PC-3 (cell line): ENCODE results near the gene BAIAP2. TPM values are rescaled to one million over a fixed set of nuclear protein-coding genes. Genes with fewer than 3 reads are reported as not detected.

Experiments
- ATAC-seq: fragments of 200-7000 bp; cut with Tn5 transposase; 2 replicates; pipeline ENCODE4 v1.9.1; 2020; ENCODE audit warnings: mild to moderate bottlenecking, moderate library complexity
- BruUV-seq: library from RNA; stranded (reverse); fragments of 400-500 nt; replicated peaks from 2 replicates; lab custom pipeline; 2021; lab: Mats Ljungman, UMichigan
- CTCF ChIA-PET: fragments of 300-600 bp; sonication (Branson Sonifier 250); formaldehyde crosslinking; loops from one replicate; lab custom pipeline; 2022; ENCODE audit warnings: antibody characterized with exemption; lab: Charles Lee
- POLR2A ChIA-PET: fragments of 300-600 bp; sonication (Branson Sonifier 250); formaldehyde crosslinking; loops from one replicate; lab custom pipeline; 2022; ENCODE audit warnings: antibody characterized with exemption; ENCODE audit not compliant: unreplicated experiment; lab: Charles Lee
- DNase-seq: peaks from one replicate; pipeline ENCODE4 v3.0.0-alpha.2; 2015
- H2AFZ ChIP-seq: fragments of 300-600 bp; sonication (generic); 2 replicates; pipeline ENCODE4 v1.6.0; 2016; ENCODE audit warnings: antibody characterized with exemption, low read length
- H3F3A ChIP-seq: fragments of 300-600 bp; sonication (generic); one replicate; pipeline ENCODE4 v1.6.0; 2017; ENCODE audit warnings: antibody characterized with exemption, low read length, control low read depth, mild to moderate bottlenecking; ENCODE audit not compliant: unreplicated experiment
- H3K27ac ChIP-seq: fragments of 300-600 bp; sonication (generic); 2 replicates; pipeline ENCODE4 v1.5.1; 2016; ENCODE audit warnings: mild to moderate bottlenecking, low read length
- H3K27me3 ChIP-seq: fragments of 300-600 bp; sonication (generic); 2 replicates; pipeline ENCODE4 v1.6.1; 2016; ENCODE audit warnings: low read length, mixed read lengths
- H3K36me3 ChIP-seq: fragments of 300-600 bp; sonication (generic); 2 replicates; pipeline ENCODE4 v1.6.1; 2016; ENCODE audit warnings: low read depth, mixed run types, low read length, mixed read lengths
- H3K4me1 ChIP-seq: fragments of 300-600 bp; sonication (generic); 2 replicates; pipeline ENCODE4 v1.5.1; 2016; ENCODE audit warnings: low read length; ENCODE audit not compliant: insufficient read depth
- H3K4me2 ChIP-seq: fragments of 300-600 bp; sonication (generic); 2 replicates; pipeline ENCODE4 v1.6.0; 2016; ENCODE audit warnings: low read length
- H3K4me3 ChIP-seq: fragments of 300-600 bp; sonication (generic); 2 replicates; pipeline ENCODE4 v1.5.1; 2016; ENCODE audit warnings: mild to moderate bottlenecking, low read length, mixed read lengths
- H3K79me2 ChIP-seq: fragments of 300-600 bp; sonication (generic); 2 replicates; pipeline ENCODE4 v1.6.1; 2017; ENCODE audit warnings: low read length, mixed read lengths
- H3K9ac ChIP-seq: fragments of 300-600 bp; sonication (generic); 2 replicates; pipeline ENCODE4 v1.6.0; 2016; ENCODE audit warnings: mild to moderate bottlenecking, low read length
- H3K9me2 ChIP-seq: fragments of 300-600 bp; sonication (generic); replicated peaks from 2 replicates; pipeline ENCODE4 v1.6.1; 2016; ENCODE audit warnings: mixed run types, low read length, mixed read lengths
- H3K9me3 ChIP-seq: fragments of 300-600 bp; sonication (generic); 2 replicates; pipeline ENCODE4 v1.6.1; 2016; ENCODE audit warnings: low read length, mixed read lengths
- H4K20me1 ChIP-seq: fragments of 300-600 bp; sonication (generic); 2 replicates; pipeline ENCODE4 v1.6.1; 2016; ENCODE audit warnings: low read length, mixed read lengths
- CTCF ChIP-seq: fragments of 300-600 bp; sonication (generic); conservative IDR thresholded peaks from 2 replicates; pipeline ENCODE4 v1.5.1; 2017; ENCODE audit warnings: antibody characterized with exemption, low read depth, mild to moderate bottlenecking, low read length
- EZH2 ChIP-seq: fragments of 300-600 bp; sonication (generic); IDR thresholded peaks from one replicate; pipeline ENCODE4 v1.6.1; 2017; ENCODE audit warnings: antibody characterized with exemption, mild to moderate bottlenecking, low read length; ENCODE audit not compliant: unreplicated experiment
- EZH2phosphoT487 ChIP-seq: fragments of 300-600 bp; sonication (generic); IDR thresholded peaks from 2 replicates; pipeline ENCODE4 v1.6.1; 2018; ENCODE audit warnings: mild to moderate bottlenecking, antibody characterized with exemption, low read length, borderline replicate concordance
- intact Hi-C: fragments of 100-400 bp; cut with micrococcal nuclease; formaldehyde crosslinking; loops from 2 replicates; pipeline ENCODE4 v1.9.0; 2023
- total RNA-seq: library from RNA; depleted of rRNA; stranded (reverse); fragments of >200 nt; gene quantifications from 2 replicates; pipeline ENCODE4 v1.2.3, GENCODE V29; 2014

Gene BAIAP2
- total RNA-seq, 1 experiment from 2014 or later = 56.9 TPM

GRCh38 chr17:81097134-81097942 is 62.4 kb downstream of the BAIAP2 start:
- CTCF ChIA-PET = interaction anchor here (0.6 to 2.4 kb wide), 6 partner anchors 60 to 334 kb away, joined by 3 to 21 read pairs (median 7); no protein-coding TSS in a partner anchor
- H3K9ac ChIP-seq = peak overlapping the region; percentile 82
- peaks cover 3% of the 10 kb centered on the region for H3F3A ChIP-seq
- DNase-seq = peak; percentile 81
- H2AFZ ChIP-seq = no peak overlapping the region
- H3K27me3 ChIP-seq = no peaks in the 10 kb centered on the region
- H3K4me2 ChIP-seq = peak overlapping the region; percentile 94
- BruUV-seq = no TSS peak
- POLR2A ChIA-PET = interaction anchor here (0.5 to 0.8 kb wide), 4 partner anchors 64 to 676 kb away, joined by 3 to 11 read pairs (median 4); no protein-coding TSS in a partner anchor
- peak; percentile 48 for ATAC-seq
- H4K20me1 ChIP-seq = no peaks in the 10 kb centered on the region
- H3K79me2 ChIP-seq = no peaks in the 10 kb centered on the region
- H3K27ac ChIP-seq = peak overlapping the region; percentile 90
- H3K4me1 ChIP-seq = peaks cover 53% of the 10 kb centered on the region
- H3K9me3 ChIP-seq = no peaks in the 10 kb centered on the region
- intact Hi-C loops = no loop called here
- no peak for TF ChIP-seq EZH2phosphoT487
- TF ChIP-seq EZH2 = no peak
- peak; percentile 78 for TF ChIP-seq CTCF
- peak overlapping the region; percentile 64 for H3K4me3 ChIP-seq
- no peaks in the 10 kb centered on the region for H3K9me2 ChIP-seq
- H3K36me3 ChIP-seq = peaks cover 11% of the 10 kb centered on the region; the same call in 1 of the 2 replicates

DNA sequence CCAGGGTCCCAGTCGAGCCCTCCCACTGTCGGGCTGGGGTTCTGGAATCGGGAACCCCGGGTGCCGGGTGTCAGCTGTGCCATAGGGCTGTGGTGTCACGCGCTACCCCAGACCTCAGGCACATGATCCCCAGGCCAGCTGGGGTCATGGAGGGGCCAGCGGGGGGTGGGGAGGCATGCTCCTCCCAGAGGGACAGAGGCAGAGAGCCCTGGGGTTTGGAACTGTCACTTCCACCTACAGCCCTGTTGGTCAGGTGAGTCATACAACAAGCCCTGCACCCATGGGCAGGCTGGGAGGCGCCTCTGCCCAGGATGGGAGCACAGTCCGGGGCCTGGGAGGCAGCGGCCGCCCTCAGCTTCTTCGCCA is 63.0 kb downstream of the BAIAP2 start:
- Histone ChIP-seq H3K27ac (peak overlapping the region; percentile 90), H3K9me3 (no peaks in the 10 kb centered on the region), H3K9ac (peak overlapping the region; percentile 82), H3K27me3 (no peaks in the 10 kb centered on the region), H3K36me3 (peaks cover 11% of the 10 kb centered on the region; the same call in 1 of the 2 replicates), H3F3A (peaks cover 3% of the 10 kb centered on the region), H2AFZ (no peak overlapping the region), H3K79me2 (no peaks in the 10 kb centered on the region), H3K9me2 (no peaks in the 10 kb centered on the region), H3K4me3 (peak overlapping the region; percentile 64), H4K20me1 (no peaks in the 10 kb centered on the region), H3K4me2 (peak overlapping the region; percentile 94), H3K4me1 (peaks cover 53% of the 10 kb centered on the region)
- ATAC-seq (peak; percentile 59), DNase-seq (peak; percentile 79)
- intact Hi-C loops = no loop called here
- ChIA-PET CTCF (interaction anchor here (0.6 to 2.4 kb wide), 4 partner anchors 61 to 247 kb away, joined by 6 to 21 read pairs (median 8); no protein-coding TSS in a partner anchor), POLR2A (interaction anchor here (0.6 kb wide), 2 partner anchors 75 to 677 kb away, joined by 5 to 11 read pairs; no protein-coding TSS in a partner anchor)
- no TSS peak for BruUV-seq
- no peak for TF ChIP-seq EZH2phosphoT487
- TF ChIP-seq EZH2 = no peak
- no peak for TF ChIP-seq CTCF

GRCh38 chr17:81099888-81100287 is 64.9 kb downstream of the BAIAP2 start:
- H3K4me3 ChIP-seq = no peak overlapping the region
- no peaks in the 10 kb centered on the region for H3K9me2 ChIP-seq
- no peak for DNase-seq
- ChIA-PET POLR2A (no interaction called here), CTCF (no interaction called here)
- no peak for TF ChIP-seq EZH2
- H4K20me1 ChIP-seq = no peaks in the 10 kb centered on the region
- BruUV-seq = no TSS peak
- H3K4me1 ChIP-seq = peaks cover 37% of the 10 kb centered on the region
- H3F3A ChIP-seq = no peaks in the 10 kb centered on the region
- H2AFZ ChIP-seq = no peak overlapping the region
- ATAC-seq = no peak
- intact Hi-C loops = no loop called here
- H3K9me3 ChIP-seq = no peaks in the 10 kb centered on the region
- H3K4me2 ChIP-seq = no peak overlapping the region
- H3K9ac ChIP-seq = no peak overlapping the region
- no peaks in the 10 kb centered on the region for H3K27me3 ChIP-seq
- H3K27ac ChIP-seq = no peak overlapping the region
- peaks cover 11% of the 10 kb centered on the region; the same call in 1 of the 2 replicates for H3K36me3 ChIP-seq
- H3K79me2 ChIP-seq = no peaks in the 10 kb centered on the region
